H7 (cell line): ENCODE results near the gene CDA. TPM values are rescaled to one million over a fixed set of nuclear protein-coding genes. Genes with fewer than 3 reads are reported as not detected.

Experiments used
- DNase-seq: peaks from one replicate; pipeline ENCODE4 v3.0.0; 2012
- H3K27me3 ChIP-seq: 2 replicates; pipeline ENCODE4 v1.6.0; 2011; ENCODE audit warnings: mild to moderate bottlenecking, low read length; ENCODE audit not compliant: control insufficient read depth, insufficient read depth
- H3K36me3 ChIP-seq: replicated peaks from 2 replicates; pipeline ENCODE4 v1.5.1; 2011; ENCODE audit warnings: low read length; ENCODE audit not compliant: control insufficient read depth, insufficient read depth
- H3K4me3 ChIP-seq: 2 replicates; pipeline ENCODE4 v1.5.1; 2011; ENCODE audit warnings: low read depth, mild to moderate bottlenecking, control low read depth, low read length, moderate library complexity; ENCODE audit not compliant: insufficient read depth
- total RNA-seq: library from RNA; depleted of rRNA; stranded (reverse); fragments of >200 nt; shearing (Covaris generic); gene quantifications from 2 replicates; pipeline ENCODE4 v1.2.3, GENCODE V29; 2014; rRNA removed

Gene CDA
- total RNA-seq, 1 experiment from 2014 or later: 37.1 TPM

GRCh38 chr1:20663365-20663764, 74.5 kb downstream of the CDA start:
- Histone ChIP-seq H3K4me3 (no peak overlapping the region), H3K36me3 (peaks cover 6% of the 10 kb centered on the region), H3K27me3 (no peaks in the 10 kb centered on the region)
- peak; percentile 66 for DNase-seq

- no peak overlapping the region for H3K4me3 ChIP-seq
- peaks cover 5% of the 10 kb centered on the region for H3K36me3 ChIP-seq
- DNase-seq: no peak
- no peaks in the 10 kb centered on the region for H3K27me3 ChIP-seq
Measured at GRCh38 chr1:20663969-20664715, 75.2 kb downstream of the CDA start.

GRCh38 chr1:20665726-20666125, 76.8 kb downstream of the CDA start:
- no peak for DNase-seq
- H3K36me3 ChIP-seq: no peaks in the 10 kb centered on the region; the same call in 1 of the 2 replicates
- no peaks in the 10 kb centered on the region for H3K27me3 ChIP-seq
- H3K4me3 ChIP-seq: no peak overlapping the region

- no peaks in the 10 kb centered on the region for H3K27me3 ChIP-seq
- no peak overlapping the region for H3K4me3 ChIP-seq
- H3K36me3 ChIP-seq: no peaks in the 10 kb centered on the region; the same call in 1 of the 2 replicates
- DNase-seq: no peak
Measured at GRCh38 chr1:20666146-20666545, 77.2 kb downstream of the CDA start.

GRCh38 chr1:20666804-20667203, 77.9 kb downstream of the CDA start:
- Histone ChIP-seq H3K4me3 (no peak overlapping the region), H3K27me3 (no peaks in the 10 kb centered on the region), H3K36me3 (peaks cover under 1% of the 10 kb centered on the region; the same call in 1 of the 2 replicates)
- DNase-seq: no peak

Other genes starting within 250 kb of the CDA start
- 0.92 and 1.5 TPM in 2 replicates for gene CAMK2N1, start 102.9 kb upstream of the CDA start, total RNA-seq
- 30.8 and 32.6 TPM in 2 replicates for gene MUL1, start 80.9 kb upstream of the CDA start, total RNA-seq
- 4.1 and 6.1 TPM in 2 replicates for gene FAM43B, start 36.5 kb upstream of the CDA start, total RNA-seq
- gene PINK1, start 44.4 kb downstream of the CDA start, total RNA-seq: 158 and 161 TPM in 2 replicates
- 554 and 563 TPM in 2 replicates for gene DDOST, start 72.3 kb downstream of the CDA start, total RNA-seq
- 3.5 and 10.1 TPM in 2 replicates for gene KIF17, start 128.9 kb downstream of the CDA start, total RNA-seq
- 8.3 and 9.0 TPM in 2 replicates for gene SH2D5, start 143.6 kb downstream of the CDA start, total RNA-seq
- 119 and 137 TPM in 2 replicates for gene HP1BP3, start 198.2 kb downstream of the CDA start, total RNA-seq